Pancreas (tissue), 10 donors: ENCODE results near the gene IQGAP3. TPM values are rescaled to one million over a fixed set of nuclear protein-coding genes. Genes with fewer than 3 reads are reported as not detected.

ENCODE experiments used
- ATAC-seq, 4 donors: fragments of 200-7000 bp; cut with Tn5 transposase; one replicate each; pipeline versions ENCODE4 v1.8.0 to v1.9.1; 2020; ENCODE audit warnings: mild to moderate bottlenecking in 4 of 4, moderate library complexity in 4 of 4
- DNase-seq, 6 donors: peaks; one replicate each; pipeline ENCODE4 v3.0.0-alpha.2; 2020
- FAIRE-seq: peaks from 2 replicates; lab custom pipeline; 2012; peaks lifted over from hg19 to GRCh38; lab: Jason Lieb, UNC
- H3K27ac ChIP-seq, 4 donors: fragments of 200-600 bp; sonication (generic); 1 replicate in 3 of 4; 2 replicates in 1 of 4; pipeline versions ENCODE4 v1.5.0 to v1.8.0; 2020
- H3K27me3 ChIP-seq, 4 donors: fragments of 200-600 bp; one replicate each; pipeline ENCODE4 v1.8.0; 2021
- H3K36me3 ChIP-seq, 3 donors: fragments of 200-600 bp; sonication (generic) in 1 of 3; one replicate each; pipeline versions ENCODE4 v1.5.0 to v1.8.0; 2020 to 2021
- H3K4me1 ChIP-seq, 3 donors: fragments of 200-600 bp; one replicate each; pipeline ENCODE4 v1.8.0; 2021
- H3K4me3 ChIP-seq, 4 donors: fragments of 200-600 bp; sonication (generic) in 2 of 4; one replicate each; pipeline versions ENCODE4 v1.5.0 to v1.8.0; 2020 to 2021
- H3K9me3 ChIP-seq, 4 donors: fragments of 200-600 bp; one replicate each; pipeline ENCODE4 v1.8.0; 2021
- WGBS, 2 donors: extraction: QIAGEN DNeasy Blood & Tissue Kit; methylation state at CpG; one replicate each; pipeline ENCODE4 v1.1.7; 2013; 5-methylcytosine and 5-hydroxymethylcytosine counted together
- intact Hi-C, 3 donors: fragments of 100-400 bp; cut with DNase I; formaldehyde crosslinking; loops; one replicate each; pipeline versions ENCODE4 v1.11.1 to v1.14.2; 2022
- polyA plus RNA-seq, 2 donors: library from polyadenylated mRNA; stranded (reverse); fragments of 200-250 nt; gene quantifications; one replicate each; pipeline ENCODE4 v1.2.3, GENCODE V29; 2013
- total RNA-seq, 6 donors: library from RNA; stranded (reverse); fragmentation: NEBNext Ultra II Directional in 4 of 6; extraction: Animal tissue kit (Norgen Biotek cat#: 25700) in 4 of 6; gene quantifications; one replicate each; pipeline versions ENCODE4 v1.2.1 to v1.2.4, GENCODE V29; 2021 to 2023
- TF ChIP-seq, protein P1 (sequence below), 4 donors: fragments of 200-600 bp; sonication (generic) in 3 of 4; IDR thresholded peaks; one replicate each; pipeline versions ENCODE4 v1.5.0 to v1.8.0; 2021; ENCODE audit warnings: antibody characterized with exemption in 4 of 4
- donor health status: healthy with polysubstance abuse.
- donor health status: DM: no; HTN: no; CAD: no; lungs with moderate emphysema.
- donor health status: DM: no; HTN: no; CAD: no.
- donor health status: control.
- donor health status: control.
- donor health status: Bipolar disorder and iron deficiency.
- donor health status: DM: yes; HTN: yes; CAD: no.
- donor health status: DM: no; HTN: no; CAD: no.
- donor health status: DM: no; HTN: no; CAD: no.
- donor health status: DM: yes; HTN: yes; CAD: no.

The IQGAP3 gene
- total and polyA plus RNA-seq, 8 donors: 0.02 to 0.90 (median 0.23) TPM; not detected in 1

DNA sequence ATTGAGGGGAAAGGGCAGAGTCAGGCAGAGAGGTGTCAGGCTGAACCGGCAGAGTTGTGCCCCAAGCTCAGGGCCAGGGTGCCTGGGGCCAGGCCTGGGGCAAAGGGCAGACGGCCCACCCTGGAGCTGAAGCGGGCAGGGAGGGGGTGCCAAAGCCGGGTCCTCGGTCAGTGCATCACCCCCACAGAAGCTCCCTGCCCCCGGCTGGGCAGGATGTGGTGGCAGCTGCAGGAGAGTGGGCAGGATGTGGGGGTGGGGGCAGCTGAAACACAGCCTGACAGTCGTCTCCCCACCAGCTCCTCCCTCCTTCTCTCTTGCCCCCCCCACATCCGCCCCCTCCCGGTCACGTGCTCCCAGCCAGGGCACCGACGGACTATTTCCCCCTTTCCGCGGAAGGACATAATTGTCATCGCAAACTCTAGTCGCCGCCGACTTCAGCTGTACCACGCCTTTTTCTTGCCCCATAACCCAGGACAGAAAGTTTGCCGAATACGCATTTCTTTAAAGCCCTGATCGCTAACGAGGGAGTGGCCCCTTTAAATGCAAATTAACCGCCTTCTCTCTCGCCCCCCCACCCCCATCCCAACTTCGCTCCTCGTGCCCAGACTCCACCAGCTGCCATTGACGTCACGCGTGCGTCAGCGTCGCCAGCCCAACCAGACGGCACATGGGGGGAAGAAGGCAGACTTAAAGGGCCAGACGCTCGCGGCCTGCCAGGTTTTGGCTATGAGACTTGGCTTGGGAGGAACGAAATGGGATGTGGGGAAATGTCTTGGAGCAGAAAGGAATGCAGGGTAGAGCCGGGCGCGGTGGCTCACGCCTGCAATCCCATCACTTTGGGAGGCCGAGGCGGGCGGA, 67.3 kb downstream of the IQGAP3 start:
- peak; percentile 97 to 99 (median 99) for DNase-seq
- peak; percentile 60 to 74 (median 66) for ATAC-seq
- H3K4me3 ChIP-seq: peak overlapping the region in 2 of 4 donors; percentile 26 to 37
- WGBS, 2 donors: 3 to 4% methylated on average over 32 to 44 of the region's 45 CpGs
- H3K27me3 ChIP-seq: no peaks in the 10 kb centered on the region
- peak overlapping the region; percentile 86 to 100 (median 100) for H3K27ac ChIP-seq
- no peaks in the 10 kb centered on the region for H3K36me3 ChIP-seq
- peaks cover 21 to 40% (median 37%) of the 10 kb centered on the region in 3 donors for H3K4me1 ChIP-seq
- no peaks in the 10 kb centered on the region for H3K9me3 ChIP-seq
- FAIRE-seq: peak; percentile 63
- intact Hi-C loops: no loop called here
- TF ChIP-seq, protein P1, sequence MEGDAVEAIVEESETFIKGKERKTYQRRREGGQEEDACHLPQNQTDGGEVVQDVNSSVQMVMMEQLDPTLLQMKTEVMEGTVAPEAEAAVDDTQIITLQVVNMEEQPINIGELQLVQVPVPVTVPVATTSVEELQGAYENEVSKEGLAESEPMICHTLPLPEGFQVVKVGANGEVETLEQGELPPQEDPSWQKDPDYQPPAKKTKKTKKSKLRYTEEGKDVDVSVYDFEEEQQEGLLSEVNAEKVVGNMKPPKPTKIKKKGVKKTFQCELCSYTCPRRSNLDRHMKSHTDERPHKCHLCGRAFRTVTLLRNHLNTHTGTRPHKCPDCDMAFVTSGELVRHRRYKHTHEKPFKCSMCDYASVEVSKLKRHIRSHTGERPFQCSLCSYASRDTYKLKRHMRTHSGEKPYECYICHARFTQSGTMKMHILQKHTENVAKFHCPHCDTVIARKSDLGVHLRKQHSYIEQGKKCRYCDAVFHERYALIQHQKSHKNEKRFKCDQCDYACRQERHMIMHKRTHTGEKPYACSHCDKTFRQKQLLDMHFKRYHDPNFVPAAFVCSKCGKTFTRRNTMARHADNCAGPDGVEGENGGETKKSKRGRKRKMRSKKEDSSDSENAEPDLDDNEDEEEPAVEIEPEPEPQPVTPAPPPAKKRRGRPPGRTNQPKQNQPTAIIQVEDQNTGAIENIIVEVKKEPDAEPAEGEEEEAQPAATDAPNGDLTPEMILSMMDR (IDR thresholded peaks at IDR 0.05): no peak

DNA sequence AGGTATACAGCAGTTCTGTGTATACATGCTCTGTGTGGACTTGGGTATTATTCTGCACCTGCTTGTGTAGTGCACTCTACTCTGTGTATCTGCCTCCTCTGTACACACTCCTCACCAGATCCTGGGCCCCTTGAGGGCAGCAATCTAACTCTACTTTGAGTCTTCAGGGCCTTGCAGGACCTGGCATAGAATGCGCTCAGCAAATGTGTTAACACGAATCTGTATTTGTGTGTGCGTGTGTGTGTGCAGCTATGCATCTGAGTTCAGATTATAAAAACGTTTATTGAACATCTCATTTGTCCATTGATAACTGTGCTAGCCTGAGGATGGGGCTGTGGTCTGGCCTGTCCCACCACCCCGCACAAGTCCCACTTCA, 67.9 kb downstream of the IQGAP3 start:
- H3K4me1 ChIP-seq: peaks cover 21 to 40% (median 37%) of the 10 kb centered on the region in 3 donors
- H3K4me3 ChIP-seq: peak overlapping the region in 2 of 4 donors; percentile 26 to 37
- H3K9me3 ChIP-seq: no peaks in the 10 kb centered on the region
- H3K27ac ChIP-seq: peak overlapping the region; percentile 86 to 100 (median 100)
- H3K36me3 ChIP-seq: no peaks in the 10 kb centered on the region
- TF ChIP-seq, protein P1 (IDR thresholded peaks at IDR 0.05): no peak
- ATAC-seq (no peak), DNase-seq (no peak), FAIRE-seq (no peak)
- 36 to 42% methylated on average over 5 of the region's 5 CpGs for whole genome bisulfite sequencing, 2 donors
- no peaks in the 10 kb centered on the region for H3K27me3 ChIP-seq
- intact Hi-C loops: no loop called here

DNA sequence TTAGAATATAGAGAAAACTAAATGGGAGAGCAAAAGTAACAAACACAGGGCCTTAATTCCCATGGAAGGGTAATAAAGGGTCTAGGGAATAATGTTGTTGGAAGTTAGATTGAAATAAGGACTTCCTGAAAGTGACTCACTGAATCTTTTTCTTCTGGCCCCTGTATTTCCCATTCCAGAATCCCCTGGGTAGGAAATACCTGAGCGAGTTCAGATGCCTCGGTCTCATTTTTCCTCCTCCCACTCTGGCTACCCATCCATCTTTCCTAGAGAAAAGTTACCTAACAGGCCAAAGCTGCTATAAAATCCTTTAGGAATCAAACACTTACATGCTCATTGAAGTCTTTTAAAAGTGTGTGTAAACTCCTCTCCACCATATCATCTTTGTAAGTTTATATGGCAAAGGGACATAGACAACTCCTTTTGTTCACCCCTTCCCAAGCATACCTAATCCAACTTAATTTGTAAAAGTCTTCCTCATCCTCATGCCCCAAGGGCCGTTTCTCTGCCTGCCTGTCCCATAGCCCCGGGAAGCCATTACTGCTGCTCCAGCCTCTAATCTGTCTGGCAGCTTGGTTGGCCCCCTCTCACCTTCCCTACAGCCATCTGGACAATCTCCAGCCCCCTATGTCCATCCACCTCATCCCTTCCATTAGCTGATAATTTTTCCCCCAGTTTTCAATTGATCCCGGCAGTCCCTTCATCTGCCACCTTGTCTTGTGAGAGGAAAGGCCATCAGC, 68.5 kb downstream of the IQGAP3 start:
- no peaks in the 10 kb centered on the region for H3K9me3 ChIP-seq
- peak overlapping the region; percentile 86 to 100 (median 100) for H3K27ac ChIP-seq
- no peaks in the 10 kb centered on the region for H3K27me3 ChIP-seq
- H3K4me1 ChIP-seq: peaks cover 21 to 40% (median 37%) of the 10 kb centered on the region in 3 donors
- no peak for FAIRE-seq
- TF ChIP-seq, protein P1 (IDR thresholded peaks at IDR 0.05): no peak
- H3K4me3 ChIP-seq: no peak overlapping the region
- DNase-seq: peak in 1 of 6 donors; percentile 22
- H3K36me3 ChIP-seq: no peaks in the 10 kb centered on the region
- WGBS, 2 donors: 64 to 71% methylated on average over 5 of the region's 5 CpGs
- intact Hi-C loops: no loop called here
- no peak for ATAC-seq

DNA sequence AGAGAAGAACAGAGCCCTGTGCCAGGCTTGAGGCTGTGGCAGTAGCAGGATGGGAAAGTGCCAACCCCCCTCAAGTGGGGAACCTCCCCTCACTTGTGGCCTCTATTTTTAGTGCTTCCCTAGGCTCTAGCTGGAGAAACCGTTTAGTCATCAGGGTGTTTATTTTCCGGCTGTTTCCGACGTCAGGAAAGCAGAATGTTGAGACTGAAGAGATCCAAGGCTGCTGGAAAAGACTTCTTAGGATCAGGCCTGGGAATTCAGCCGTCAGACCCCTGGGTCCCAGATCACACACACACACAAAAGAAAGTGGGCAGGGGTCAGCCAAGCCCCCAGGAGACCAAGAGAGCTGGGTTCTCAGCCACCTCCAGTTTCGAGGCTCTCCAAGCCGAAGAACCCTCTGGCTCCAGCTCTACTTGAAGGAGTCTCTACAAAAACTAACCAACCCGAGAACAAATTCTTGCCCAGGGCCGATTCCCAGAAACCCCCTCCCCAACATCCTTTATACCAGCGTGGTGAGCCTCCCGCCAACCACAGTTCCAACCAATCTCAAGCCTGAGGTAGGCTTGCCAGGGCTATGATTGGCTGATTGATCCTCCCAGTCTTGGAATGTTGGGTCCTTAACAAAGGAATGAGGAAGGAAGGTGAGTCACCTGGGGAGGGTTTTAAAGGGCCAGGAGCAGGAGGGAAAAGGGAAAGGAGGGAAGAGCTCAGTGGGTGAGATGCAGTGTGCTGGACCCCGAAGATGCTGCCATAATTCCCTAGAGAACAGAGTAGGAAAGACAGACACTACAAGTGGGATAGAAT, 69.3 kb downstream of the IQGAP3 start:
- TF ChIP-seq, protein P1 (IDR thresholded peaks at IDR 0.05): no peak
- H3K9me3 ChIP-seq: no peaks in the 10 kb centered on the region
- H3K27ac ChIP-seq: peak overlapping the region; percentile 86 to 100 (median 100)
- H3K27me3 ChIP-seq: no peaks in the 10 kb centered on the region
- H3K4me3 ChIP-seq: peak overlapping the region in 1 of 4 donors; percentile 10
- 31 to 32% methylated on average over 12 of the region's 12 CpGs for whole genome bisulfite sequencing, 2 donors
- peak in 1 of 4 donors; percentile 0 for ATAC-seq
- no peak for FAIRE-seq
- H3K36me3 ChIP-seq: no peaks in the 10 kb centered on the region
- intact Hi-C loops: no loop called here
- DNase-seq: peak in 3 of 6 donors; percentile 66 to 71 (median 69)
- peaks cover 24 to 43% (median 38%) of the 10 kb centered on the region in 3 donors for H3K4me1 ChIP-seq
